HG03457 (cell line): ENCODE data around the gene SLC29A2.
"Not testable (repeated sequence)": the region's sequence is repeated elsewhere in the genome, so short reads cannot be mapped to it uniquely, and the experiment has no call there.

ENCODE experiments used
- ATAC-seq: cut with Tn5 transposase; IDR thresholded peaks from one replicate; pipeline ENCODE4 v1.9.1; 2021; ENCODE audit warnings: moderate number of reproducible peaks; ENCODE audit not compliant: unreplicated experiment

SLC29A2 gene

GRCh38 chr11:66350560-66351235, 20.9 kb downstream of the SLC29A2 start:
- ATAC-seq = not testable (repeated sequence)

DNA sequence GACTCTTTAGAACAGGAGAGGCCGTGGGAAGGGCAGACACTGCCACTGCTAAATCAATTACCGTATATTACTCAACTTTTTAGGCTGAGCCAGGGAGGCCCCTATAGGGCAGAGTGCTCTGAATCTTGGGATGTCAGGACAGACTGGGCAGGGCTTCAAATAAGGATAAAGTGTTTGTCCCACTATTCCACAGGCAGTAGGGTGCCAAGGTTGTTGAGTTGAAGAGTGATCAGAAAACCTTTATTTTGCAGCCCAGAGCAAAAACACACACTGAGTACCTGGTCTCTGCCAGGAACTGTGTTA, 22.5 kb downstream of the SLC29A2 start:
- ATAC-seq = no peak

GRCh38 chr11:66347425-66348276, 23.9 kb downstream of the SLC29A2 start, which contains the start of gene B4GAT1:
Gene B4GAT1, minus strand, starts transcription at chr11:66347629. Its CDS starts 84 bp downstream, at chr11:66347545.
- no peak for ATAC-seq

- ATAC-seq = no peak
These were observed 24.8 kb downstream of the SLC29A2 start for GRCh38 chr11:66346476-66347424.

DNA sequence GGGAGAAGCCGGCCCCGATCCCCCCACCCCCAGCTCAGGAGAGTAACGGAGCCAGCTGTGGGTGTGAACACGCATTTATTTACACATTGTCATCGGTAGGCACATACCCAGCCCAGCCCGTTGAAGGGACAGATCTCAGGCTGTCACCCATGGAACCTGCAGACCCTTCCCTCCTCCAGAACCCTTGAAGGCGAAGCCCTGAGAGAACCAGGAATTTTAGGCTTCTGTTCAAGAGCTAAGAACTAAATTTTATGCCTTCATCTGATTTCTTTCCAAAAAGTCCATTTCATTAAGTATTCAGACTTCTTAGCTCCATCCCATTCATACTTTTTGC, 26.3 kb downstream of the SLC29A2 start:
- no peak for ATAC-seq

GRCh38 chr11:66344550-66345315, 26.8 kb downstream of the SLC29A2 start, which contains the start of gene BRMS1:
Gene BRMS1, minus strand, starts transcription at chr11:66345104. Its CDS starts 2,870 bp downstream, at chr11:66342234.
- ATAC-seq = peak; percentile 48

DNA sequence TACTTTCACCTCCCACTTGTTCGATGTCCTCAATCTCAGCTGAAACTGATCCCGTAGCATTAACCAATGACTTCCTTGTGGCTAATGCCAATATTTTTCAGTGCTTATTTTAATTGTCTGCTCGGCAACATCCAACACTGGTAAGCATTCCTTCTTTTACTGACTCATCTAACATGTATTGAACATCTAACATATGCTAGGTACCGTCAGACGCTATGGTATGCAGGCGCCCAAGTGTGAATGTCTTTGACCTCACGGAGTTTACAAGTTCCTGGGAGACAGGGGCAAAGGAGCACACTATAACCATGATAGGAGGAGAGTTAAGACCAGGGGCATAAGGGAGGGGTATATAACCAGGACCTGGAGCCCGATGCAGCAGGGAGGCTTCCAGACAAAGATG, 28.4 kb downstream of the SLC29A2 start:
- no peak for ATAC-seq

GRCh38 chr11:66341502-66342126, 29.9 kb downstream of the SLC29A2 start:
- ATAC-seq = no peak

DNA sequence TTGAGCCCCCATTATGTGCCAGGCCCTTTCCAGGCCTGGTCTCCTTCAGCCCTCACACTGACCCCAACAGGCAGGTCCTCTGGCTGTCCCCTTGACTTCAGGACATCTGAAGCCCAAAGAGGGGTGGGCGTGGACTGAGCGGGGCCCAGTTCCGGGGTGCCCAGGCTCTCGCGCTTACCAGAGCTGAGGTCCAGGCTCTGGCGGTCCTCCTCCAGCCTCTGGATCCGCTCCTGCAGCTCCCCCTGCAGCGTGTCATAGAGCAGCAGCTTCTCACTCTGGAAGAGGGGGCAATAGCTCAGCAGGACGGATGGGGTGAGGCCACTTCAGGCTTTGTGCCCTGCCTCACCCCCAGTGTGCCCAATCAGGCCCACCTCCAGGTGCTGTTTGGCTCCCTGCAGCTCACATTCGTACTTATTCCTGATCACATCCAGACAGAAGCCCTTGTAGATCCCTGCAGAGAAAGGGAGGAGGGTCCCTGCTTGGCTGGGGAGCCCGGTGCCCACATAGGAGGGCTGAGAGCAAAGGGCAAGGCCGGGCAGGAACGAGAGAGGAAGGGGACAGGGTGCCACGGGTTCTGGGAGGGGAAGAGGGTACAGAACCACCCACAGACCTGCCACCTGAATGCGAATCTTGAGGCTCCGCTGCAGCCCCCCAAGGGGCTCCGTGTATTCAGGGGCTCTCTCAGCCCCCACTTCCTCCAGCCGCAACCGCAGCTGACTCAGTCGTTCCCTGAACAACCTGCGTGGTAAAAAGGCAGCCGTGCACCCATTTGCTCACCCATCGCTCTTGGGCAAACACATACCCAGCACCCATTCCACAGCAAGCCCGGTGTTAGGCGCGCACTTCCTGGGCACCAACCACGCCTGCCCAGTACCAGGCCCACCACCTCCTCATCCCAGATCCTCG, 30.7 kb downstream of the SLC29A2 start:
- ATAC-seq = no peak

GRCh38 chr11:66339686-66340483, 31.7 kb downstream of the SLC29A2 start:
- no peak for ATAC-seq

GRCh38 chr11:66339162-66339675, 32.3 kb downstream of the SLC29A2 start:
- ATAC-seq = no peak

DNA sequence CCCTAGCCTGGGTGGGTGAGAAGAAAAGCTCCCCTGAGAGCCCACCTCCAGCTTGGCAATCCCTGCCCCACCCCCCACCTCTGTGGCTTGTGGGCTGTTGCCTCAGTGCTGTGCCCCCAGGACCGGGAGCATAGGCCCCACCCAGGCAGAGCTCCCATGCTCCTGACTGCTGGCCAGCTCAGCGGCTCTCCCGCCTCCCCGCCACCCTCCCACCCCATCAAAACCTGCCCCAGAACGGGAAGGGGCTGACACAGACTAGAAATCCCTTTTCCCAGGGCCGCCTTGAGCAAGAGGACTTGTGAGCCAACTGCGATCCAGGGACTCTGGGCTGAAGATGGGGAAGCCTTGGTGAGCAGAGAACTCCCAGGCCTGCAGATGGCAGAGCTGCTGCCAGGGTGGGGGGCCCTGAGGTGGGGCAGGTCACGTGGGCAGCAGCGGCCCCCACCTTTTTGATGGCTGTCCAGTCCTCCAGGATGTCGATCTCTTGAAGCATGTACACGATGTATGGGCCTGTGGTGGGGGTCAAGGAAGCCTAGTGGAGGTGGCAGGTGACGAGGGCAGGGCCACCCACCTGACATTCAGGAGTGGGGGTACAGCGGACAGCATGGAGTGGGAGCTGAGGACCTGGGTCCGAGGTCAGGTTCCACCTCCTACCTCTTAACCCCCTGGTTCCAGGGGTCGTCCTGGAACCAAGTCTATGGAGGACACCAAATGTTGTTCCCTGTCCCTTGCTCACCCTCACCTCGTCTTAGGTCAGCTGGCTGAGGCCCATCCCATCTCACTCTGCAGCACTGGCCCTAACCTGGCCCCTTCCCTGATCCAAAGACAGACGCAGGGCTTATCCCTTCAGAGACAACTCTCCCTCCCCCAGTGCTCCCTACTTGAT, 33.0 kb downstream of the SLC29A2 start:
- ATAC-seq = no peak

GRCh38 chr11:66337103-66337899, 34.3 kb downstream of the SLC29A2 start:
- no peak for ATAC-seq

DNA sequence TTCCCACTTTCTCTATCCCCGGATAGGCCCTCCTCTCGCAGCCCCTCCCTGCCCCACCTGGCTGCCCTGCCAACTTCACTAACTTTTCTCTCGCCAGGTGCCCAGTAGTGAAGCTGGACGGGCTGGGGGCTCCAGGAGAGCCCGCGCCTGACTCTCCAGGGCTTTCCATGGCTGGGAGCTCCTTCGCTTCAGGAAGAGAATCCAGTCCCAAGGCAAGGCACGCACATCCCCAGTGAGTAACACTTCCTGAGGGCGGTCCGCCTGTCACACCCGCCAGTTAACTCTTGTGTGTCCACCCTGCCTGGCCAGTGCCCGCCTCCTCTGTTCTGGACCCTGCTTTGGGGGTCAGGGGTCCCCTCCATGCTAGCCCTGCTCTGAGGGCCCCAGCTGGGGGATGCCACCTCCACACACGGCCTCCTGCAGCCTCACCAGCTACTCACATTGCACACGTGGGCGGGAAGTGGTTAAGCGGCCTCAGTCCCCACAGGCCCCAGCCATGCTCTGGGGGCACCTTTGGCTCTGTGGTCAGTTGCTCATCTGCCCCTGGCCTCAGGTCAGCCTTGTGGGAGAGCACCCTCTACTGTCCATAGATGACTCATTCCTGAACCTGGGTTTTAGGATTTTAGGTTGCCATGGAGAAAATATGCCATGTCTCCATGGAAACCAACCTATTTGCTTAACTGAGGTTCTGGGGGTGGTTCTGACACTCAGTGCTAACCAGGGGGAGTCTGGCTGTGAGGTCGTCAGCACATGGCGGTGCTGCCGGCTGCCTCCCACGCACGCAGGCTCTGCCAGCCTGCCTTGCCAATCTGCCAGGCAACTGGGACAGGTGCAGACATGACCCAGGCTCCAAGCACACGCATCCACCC, 35.1 kb downstream of the SLC29A2 start, which contains the start of gene RIN1:
Gene RIN1 (minus strand): TSS at position 201 of the 869 bp plus-strand sequence. CDS start 32 bp downstream, at position 169.
- no peak for ATAC-seq
